CD4-positive, alpha-beta T cell treated with Interleukin-1 beta for 1 hour (primary cell): ENCODE results near the gene PAEP.
"Not testable (repeated sequence)": the region's sequence is repeated elsewhere in the genome, so short reads cannot be mapped to it uniquely, and the experiment has no call there.

Experiments used
- DNase-seq, 2 donors: peaks; one replicate each; pipeline ENCODE4 v3.0.0-alpha.2; 2020 to 2022

PAEP gene

GRCh38 chr9:135526089-135526729 lies 35.3 kb upstream of the PAEP start:
- DNase-seq: no peak

GRCh38 chr9:135526730-135527571 lies 34.6 kb upstream of the PAEP start:
- DNase-seq: no peak

- not testable (repeated sequence) for DNase-seq
Observed at GRCh38 chr9:135528842-135529435, 32.6 kb upstream of the PAEP start.

GRCh38 chr9:135530146-135530545 lies 31.4 kb upstream of the PAEP start:
- no peak for DNase-seq

GRCh38 chr9:135531096-135531495 lies 30.5 kb upstream of the PAEP start:
- no peak for DNase-seq

GRCh38 chr9:135533113-135533512 lies 28.4 kb upstream of the PAEP start:
- no peak for DNase-seq

GRCh38 chr9:135533674-135534073 lies 27.9 kb upstream of the PAEP start:
- DNase-seq: no peak

GRCh38 chr9:135534192-135534711 lies 27.3 kb upstream of the PAEP start:
- not testable (repeated sequence) for DNase-seq

GRCh38 chr9:135534826-135535225 lies 26.7 kb upstream of the PAEP start:
- DNase-seq: not testable (repeated sequence)

- DNase-seq: not testable (repeated sequence)
Observed at GRCh38 chr9:135535631-135536030, 25.9 kb upstream of the PAEP start.

- DNase-seq: no peak
Observed at GRCh38 chr9:135536216-135536615, 25.3 kb upstream of the PAEP start.

GRCh38 chr9:135543262-135543894 lies 18.2 kb upstream of the PAEP start:
- DNase-seq: not testable (repeated sequence)

- no peak for DNase-seq
Observed at GRCh38 chr9:135544981-135545635, 16.4 kb upstream of the PAEP start.

GRCh38 chr9:135545646-135546176 lies 15.8 kb upstream of the PAEP start, which contains the start of gene OBP2A:
Gene OBP2A (plus strand): TSS chr9:135546126. CDS start chr9:135546181, 55 bp downstream.
- not testable (repeated sequence) for DNase-seq

- DNase-seq: not testable (repeated sequence)
Observed at GRCh38 chr9:135546792-135547617, 14.6 kb upstream of the PAEP start.

- DNase-seq: no peak
Observed at GRCh38 chr9:135547756-135548736, 13.5 kb upstream of the PAEP start.

GRCh38 chr9:135549478-135550343 lies 11.8 kb upstream of the PAEP start:
- DNase-seq: not testable (repeated sequence)

- no peak for DNase-seq
Observed at GRCh38 chr9:135550344-135550918, 11.1 kb upstream of the PAEP start.
